Muscle of arm (tissue), 12 donors: Measurements from ENCODE around the gene CDC42BPG. TPM values are rescaled to one million over a fixed set of nuclear protein-coding genes. Genes with fewer than 3 reads are reported as not detected.
"Not testable (repeated sequence)": the region's sequence is repeated elsewhere in the genome, so short reads cannot be mapped to it uniquely, and the experiment has no call there.

Experiments used
- DNase-seq: peaks from one replicate; pipeline ENCODE4 v3.0.0-alpha.2; 2013
- polyA plus RNA-seq, 12 donors: library from polyadenylated mRNA; unstranded; fragments of 120-200 nt; gene quantifications; one replicate each; pipeline ENCODE4 v1.2.1, GENCODE V29; 2013; ENCODE audit not compliant: insufficient read length in 12 of 12

CDC42BPG gene
- polyA plus RNA-seq, 12 donors = 0.40 to 8.6 (median 0.84) TPM; not detected in 1

GRCh38 chr11:64835616-64836447 lies 8.6 kb downstream of the CDC42BPG start:
- no peak for DNase-seq

GRCh38 chr11:64834723-64835615 lies 9.5 kb downstream of the CDC42BPG start:
- no peak for DNase-seq

GRCh38 chr11:64834031-64834722 lies 10.3 kb downstream of the CDC42BPG start:
- no peak for DNase-seq

- no peak for DNase-seq
These were observed 10.9 kb downstream of the CDC42BPG start for GRCh38 chr11:64833509-64833908.

GRCh38 chr11:64833198-64833502 lies 11.3 kb downstream of the CDC42BPG start:
- no peak for DNase-seq

- DNase-seq = no peak
These were observed 11.8 kb downstream of the CDC42BPG start for GRCh38 chr11:64832467-64833197.

- DNase-seq = no peak
These were observed 13.0 kb downstream of the CDC42BPG start for GRCh38 chr11:64831411-64831891.

GRCh38 chr11:64829536-64830251 lies 14.8 kb downstream of the CDC42BPG start:
- no peak for DNase-seq

- no peak for DNase-seq
These were observed 17.0 kb downstream of the CDC42BPG start for GRCh38 chr11:64827451-64827839.

- DNase-seq = no peak
These were observed 17.6 kb downstream of the CDC42BPG start for GRCh38 chr11:64826578-64827450.

GRCh38 chr11:64826062-64826461 lies 18.4 kb downstream of the CDC42BPG start:
- no peak for DNase-seq

- no peak for DNase-seq
These were observed 20.8 kb downstream of the CDC42BPG start for GRCh38 chr11:64823568-64824119.

- DNase-seq = no peak
These were observed 27.0 kb downstream of the CDC42BPG start for GRCh38 chr11:64817476-64817875.

- DNase-seq = not testable (repeated sequence)
These were observed 29.0 kb downstream of the CDC42BPG start for GRCh38 chr11:64815433-64815832.

- DNase-seq = no peak
These were observed 29.7 kb downstream of the CDC42BPG start for GRCh38 chr11:64814712-64815187.

GRCh38 chr11:64813826-64814225 lies 30.6 kb downstream of the CDC42BPG start:
- no peak for DNase-seq

GRCh38 chr11:64810891-64811272 lies 33.6 kb downstream of the CDC42BPG start:
- no peak for DNase-seq

GRCh38 chr11:64810271-64810890 lies 34.1 kb downstream of the CDC42BPG start, which contains the start of gene MEN1:
Gene MEN1, minus strand, starts transcription at chr11:64810551. Its CDS starts 442 bp downstream, at chr11:64810109.
- peak; percentile 94 for DNase-seq
